ENCODE results near the gene PHF12.
"Not testable (repeated sequence)": the region's sequence is repeated elsewhere in the genome, so short reads cannot be mapped to it uniquely, and the experiment has no call there.

Gene PHF12

GRCh38 chr17:28879886-28880571 is 71.3 kb downstream of the PHF12 start:
- no peak for DNase-seq

GRCh38 chr17:28878981-28879380 is 72.3 kb downstream of the PHF12 start:
- no peak for DNase-seq

- DNase-seq = no peak
These were observed 73.0 kb downstream of the PHF12 start for GRCh38 chr17:28878158-28878910.

- DNase-seq = not testable (repeated sequence)
These were observed 74.1 kb downstream of the PHF12 start for GRCh38 chr17:28877150-28877711.

- no peak for DNase-seq
These were observed 75.3 kb downstream of the PHF12 start for GRCh38 chr17:28875848-28876550.

GRCh38 chr17:28874750-28875149 is 76.6 kb downstream of the PHF12 start:
- no peak for DNase-seq

- no peak for DNase-seq
These were observed 77.5 kb downstream of the PHF12 start for GRCh38 chr17:28873839-28874238.

GRCh38 chr17:28871056-28871579 is 80.2 kb downstream of the PHF12 start:
- DNase-seq = no peak

GRCh38 chr17:28867276-28867675 is 84.0 kb downstream of the PHF12 start:
- no peak for DNase-seq

- no peak for DNase-seq
These were observed 85.2 kb downstream of the PHF12 start for GRCh38 chr17:28865946-28866752.

- DNase-seq = no peak
These were observed 86.1 kb downstream of the PHF12 start for GRCh38 chr17:28864991-28865849.

GRCh38 chr17:28863953-28864352 is 87.4 kb downstream of the PHF12 start:
- no peak for DNase-seq

- DNase-seq = no peak
These were observed 88.8 kb downstream of the PHF12 start for GRCh38 chr17:28862561-28862960.

GRCh38 chr17:28861393-28862203 is 89.7 kb downstream of the PHF12 start:
- no peak for DNase-seq

- no peak for DNase-seq
These were observed 90.9 kb downstream of the PHF12 start for GRCh38 chr17:28860363-28860808.

- no peak for DNase-seq
These were observed 92.4 kb downstream of the PHF12 start for GRCh38 chr17:28858801-28859355.

GRCh38 chr17:28857905-28858800 is 93.2 kb downstream of the PHF12 start:
- no peak for DNase-seq

- no peak for DNase-seq
These were observed 95.2 kb downstream of the PHF12 start for GRCh38 chr17:28856028-28856574.

GRCh38 chr17:28855336-28855679 is 96.0 kb downstream of the PHF12 start:
- DNase-seq = no peak
